ENCODE results near the gene SLC6A11.

GRCh38 chr3:10985181-10985580 is 169.2 kb downstream of the SLC6A11 start:
- TF ChIP-seq CTCF (IDR thresholded peaks at IDR 0.05) (no peak), POLR2A (IDR thresholded peaks at IDR 0.05) (no peak)
